T-helper 1 cell treated with Interleukin-12 subunit alpha and Interleukin-12 subunit beta and Interleukin-4 antibody, amounts not matched to agents 30 ng/mL and 1 ng/mL, for 36 hours (primary cell): Measurements from ENCODE around the gene TICAM2. TPM values are rescaled to one million over a fixed set of nuclear protein-coding genes. Genes with fewer than 3 reads are reported as not detected.
"Not testable (repeated sequence)": the region's sequence is repeated elsewhere in the genome, so short reads cannot be mapped to it uniquely, and the experiment has no call there.

Experiments
- intact Hi-C: fragments of 100-400 bp; cut with micrococcal nuclease; formaldehyde crosslinking; loops from one replicate; pipeline ENCODE4 v1.15.1; 2024
- total RNA-seq: library from RNA; stranded (reverse); gene quantifications from 2 replicates; pipeline ENCODE4 v1.2.3, GENCODE V29; 2022

The TICAM2 gene, protein sequence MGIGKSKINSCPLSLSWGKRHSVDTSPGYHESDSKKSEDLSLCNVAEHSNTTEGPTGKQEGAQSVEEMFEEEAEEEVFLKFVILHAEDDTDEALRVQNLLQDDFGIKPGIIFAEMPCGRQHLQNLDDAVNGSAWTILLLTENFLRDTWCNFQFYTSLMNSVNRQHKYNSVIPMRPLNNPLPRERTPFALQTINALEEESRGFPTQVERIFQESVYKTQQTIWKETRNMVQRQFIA
- total RNA-seq = 3.3 and 3.5 TPM in 2 replicates

DNA sequence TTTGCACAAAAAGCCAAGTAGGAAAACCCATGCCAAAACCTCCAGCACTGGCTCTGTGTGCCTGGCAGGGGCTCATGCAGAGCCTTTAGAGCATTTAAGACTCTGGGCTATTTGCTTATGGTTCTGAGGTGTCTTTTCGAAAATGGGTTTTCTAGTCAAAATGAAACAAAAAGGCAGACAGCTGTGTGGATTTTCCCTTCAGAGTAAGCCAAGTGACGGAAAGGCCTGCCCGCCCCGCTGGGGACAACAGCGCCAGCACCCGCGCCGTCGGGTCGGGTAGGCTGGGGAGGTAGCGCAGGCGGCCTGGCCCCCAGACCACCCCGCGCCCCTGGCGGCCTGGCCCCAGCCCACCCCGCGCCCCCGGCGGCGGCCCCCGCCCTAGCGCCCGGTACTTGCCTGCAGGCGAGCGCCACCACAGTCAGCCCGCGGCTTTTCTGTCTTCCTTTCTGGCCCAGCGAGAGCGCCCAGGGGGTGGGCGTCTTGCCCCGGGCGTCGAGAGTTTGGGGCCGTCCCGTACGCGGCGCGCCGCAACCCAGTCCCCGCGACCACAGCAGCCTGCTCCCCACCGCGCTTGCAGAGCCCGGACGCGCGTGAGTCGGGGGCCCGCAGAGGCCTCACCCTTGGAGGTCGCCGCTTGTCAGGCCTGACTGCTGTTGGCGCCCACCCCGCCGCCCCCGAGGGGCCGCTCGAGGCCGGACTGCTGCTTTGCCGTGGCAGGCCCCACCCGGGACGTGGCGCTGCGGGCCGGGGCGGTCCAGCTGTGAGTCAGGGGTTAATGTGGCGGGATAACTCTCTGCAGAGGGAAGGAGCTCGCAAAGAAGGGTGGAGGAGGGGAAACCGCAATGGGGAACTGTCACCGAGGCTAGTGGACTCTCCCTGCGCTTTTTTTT lies at the start of gene TICAM2:
TSS of gene TICAM2 (minus strand) at position 779 of the 890 bp plus-strand sequence. CDS start 21,223 bp downstream, outside the sequence.
- intact Hi-C loops = loop anchor here (1.0 to 2.0 kb wide), 5 partner anchors 11 to 431 kb away; partner anchors contain the start of genes AP3S1, ATG12 and FEM1C

DNA sequence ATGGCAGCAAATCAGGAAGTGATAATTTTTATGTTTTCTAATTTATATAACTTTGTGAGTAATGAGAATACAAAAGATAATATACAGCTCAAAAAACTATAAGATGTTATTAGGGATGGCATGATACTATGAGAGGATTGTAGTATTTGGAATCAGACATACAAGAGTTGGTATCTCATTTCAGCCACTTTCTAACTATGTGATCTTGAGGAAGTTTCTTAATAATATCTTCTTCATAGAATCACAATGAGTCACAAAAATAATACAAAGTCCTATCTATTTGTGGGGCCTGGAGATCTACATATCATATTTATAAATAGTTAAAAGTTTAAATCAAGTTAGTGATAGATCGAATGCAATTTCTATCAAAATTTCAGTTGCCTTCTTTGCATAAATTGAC lies 47.3 kb upstream of the TICAM2 start:
- intact Hi-C loops = no loop called here

DNA sequence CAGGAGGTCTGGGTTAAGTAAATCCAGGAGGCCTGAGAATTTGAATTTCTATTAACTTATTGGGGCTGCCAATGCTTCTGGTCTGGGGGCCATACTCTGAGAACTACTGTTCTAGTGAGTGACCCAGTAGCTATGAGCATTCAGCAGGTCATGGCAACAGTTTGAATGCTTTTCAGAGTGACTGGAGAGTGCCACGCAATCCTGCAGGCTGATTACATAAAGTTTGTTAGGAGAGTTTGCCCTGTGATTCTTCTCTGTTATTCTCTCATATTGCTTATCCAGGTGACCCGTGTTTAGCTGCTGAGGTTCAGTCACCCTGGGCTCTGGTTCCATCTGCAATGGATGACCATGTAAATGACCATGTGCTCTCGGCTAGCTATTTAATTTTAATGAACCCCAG lies 45.8 kb upstream of the TICAM2 start:
- intact Hi-C loops = no loop called here

DNA sequence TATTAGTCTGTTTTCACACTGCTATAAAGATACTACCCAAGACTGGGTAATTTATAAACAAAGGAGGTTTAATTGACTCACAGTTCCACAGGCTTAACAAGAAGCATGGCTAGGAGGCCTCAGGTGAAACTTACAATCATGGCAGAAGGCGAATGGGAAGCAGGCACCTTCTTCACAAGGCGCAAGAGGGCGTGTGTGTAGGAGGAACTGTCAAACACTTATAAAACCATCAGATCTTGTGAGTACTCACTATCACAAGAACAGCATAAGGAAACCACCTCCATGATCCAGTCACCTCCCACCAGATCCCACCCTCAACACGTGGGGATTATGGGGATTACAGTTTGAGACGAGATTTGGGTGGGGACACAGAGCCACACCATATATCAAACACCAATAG lies 43.1 kb upstream of the TICAM2 start:
- intact Hi-C loops = not testable (repeated sequence)

DNA sequence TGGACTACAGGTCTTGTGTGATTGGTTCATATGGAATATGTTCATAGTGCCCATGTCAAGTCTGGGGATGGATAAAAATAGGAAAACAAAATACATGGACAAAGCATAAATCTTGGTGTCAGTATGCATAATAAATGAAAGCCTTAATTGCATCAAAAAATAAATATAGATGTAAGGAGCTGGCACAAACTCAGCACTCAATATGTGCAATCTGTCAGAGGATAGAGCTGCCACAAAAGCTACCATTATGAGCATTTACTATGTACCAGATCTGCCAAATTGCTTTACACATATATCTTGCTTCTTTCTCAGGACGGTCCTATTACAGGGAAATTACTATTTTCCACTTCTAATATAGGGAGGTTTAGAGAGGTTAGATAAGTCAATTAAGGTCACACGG lies 41.8 kb upstream of the TICAM2 start:
- intact Hi-C loops = no loop called here

DNA sequence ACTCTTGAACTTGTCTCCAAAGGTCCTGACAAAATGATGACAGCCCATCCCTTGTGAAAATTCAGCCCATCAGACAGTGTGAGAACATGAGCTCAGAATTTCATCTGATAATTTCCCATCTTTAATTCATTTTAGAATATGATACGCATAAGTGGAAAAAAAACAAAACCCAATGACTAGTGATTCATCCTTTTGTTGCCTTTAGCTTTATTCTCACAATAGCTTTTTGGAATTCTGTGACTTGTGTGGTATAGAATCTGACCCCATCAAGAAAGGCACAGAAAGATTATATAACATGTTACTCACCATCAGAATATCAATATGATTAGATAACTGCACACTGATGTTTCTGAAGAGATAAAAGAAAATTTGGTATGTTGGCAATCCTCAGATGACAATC lies 39.7 kb upstream of the TICAM2 start:
- intact Hi-C loops = no loop called here

DNA sequence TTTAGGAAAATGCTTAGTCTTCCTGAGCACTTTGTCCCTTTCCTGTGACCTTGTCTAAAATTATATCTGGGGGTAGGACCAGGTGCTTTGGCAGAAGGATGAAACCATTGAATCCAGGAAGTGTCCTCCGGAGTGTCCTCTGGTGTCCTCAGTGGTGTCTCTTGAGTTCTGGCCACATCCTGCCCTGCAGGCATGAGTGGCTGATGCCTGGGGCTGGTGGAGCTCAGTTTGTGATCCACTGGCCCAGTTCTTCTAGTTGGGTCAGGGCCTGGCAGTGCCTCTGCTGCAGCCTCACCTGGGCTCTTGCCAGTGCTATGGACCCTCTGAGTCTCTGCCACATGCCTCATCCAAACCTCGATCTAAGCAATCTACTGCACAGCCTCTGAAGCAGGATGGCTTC lies 38.0 kb upstream of the TICAM2 start:
- intact Hi-C loops = no loop called here

DNA sequence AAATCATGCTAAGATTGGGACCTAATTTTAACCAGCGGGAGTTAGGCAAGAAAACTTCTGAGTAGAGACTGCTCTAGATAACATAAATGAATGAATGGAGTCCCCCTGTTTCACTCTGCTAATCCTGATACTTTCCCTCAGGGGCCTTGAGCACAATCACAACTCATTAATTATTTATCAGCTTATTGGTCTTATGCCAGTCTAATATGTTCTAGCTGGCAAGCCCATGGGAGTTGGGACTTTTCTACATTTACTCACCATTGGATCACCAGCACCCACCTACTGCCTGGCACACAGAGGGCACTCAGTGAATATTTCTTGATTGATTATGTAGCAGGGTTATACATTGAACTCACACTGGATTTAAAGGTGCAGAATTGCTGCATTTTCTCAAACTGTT lies 37.1 kb upstream of the TICAM2 start:
- intact Hi-C loops = no loop called here

DNA sequence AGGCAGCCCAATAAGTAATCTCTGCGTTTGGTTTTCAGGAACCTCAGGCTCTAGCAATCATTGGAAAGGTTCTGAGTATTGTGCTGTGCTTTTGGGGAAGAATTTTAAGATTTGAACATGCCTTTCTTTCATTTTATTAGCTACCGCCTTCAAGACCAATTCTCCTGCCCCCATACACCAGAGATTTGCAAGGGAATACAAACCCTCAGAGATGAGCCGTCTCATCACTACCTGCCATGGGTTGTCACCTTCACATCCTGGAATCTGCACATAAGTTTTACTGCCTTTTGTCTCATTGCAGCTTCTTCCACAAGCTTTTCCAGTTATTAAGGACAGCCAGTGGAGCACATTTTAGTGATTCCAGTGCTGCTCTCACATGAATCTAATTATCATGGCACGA lies 35.2 kb upstream of the TICAM2 start:
- intact Hi-C loops = no loop called here

DNA sequence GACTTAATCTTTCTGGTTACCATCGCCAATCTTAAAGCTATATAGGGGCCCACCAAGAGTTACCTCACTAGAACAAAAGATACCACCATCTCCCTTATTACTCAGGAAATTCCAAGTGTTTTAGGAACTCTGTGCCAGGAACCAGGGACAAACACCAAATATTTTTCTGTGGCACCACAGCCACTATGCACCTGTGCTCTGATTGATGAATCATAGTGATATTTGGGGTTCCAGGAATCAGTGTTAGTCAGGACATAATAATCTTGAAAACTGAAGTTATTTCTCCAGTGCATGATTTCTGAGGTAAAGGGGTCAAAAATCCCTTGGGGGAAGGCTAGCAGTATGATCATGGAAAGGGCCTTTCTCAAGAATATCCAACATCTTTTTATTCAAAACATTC lies 33.7 kb upstream of the TICAM2 start:
- intact Hi-C loops = no loop called here

DNA sequence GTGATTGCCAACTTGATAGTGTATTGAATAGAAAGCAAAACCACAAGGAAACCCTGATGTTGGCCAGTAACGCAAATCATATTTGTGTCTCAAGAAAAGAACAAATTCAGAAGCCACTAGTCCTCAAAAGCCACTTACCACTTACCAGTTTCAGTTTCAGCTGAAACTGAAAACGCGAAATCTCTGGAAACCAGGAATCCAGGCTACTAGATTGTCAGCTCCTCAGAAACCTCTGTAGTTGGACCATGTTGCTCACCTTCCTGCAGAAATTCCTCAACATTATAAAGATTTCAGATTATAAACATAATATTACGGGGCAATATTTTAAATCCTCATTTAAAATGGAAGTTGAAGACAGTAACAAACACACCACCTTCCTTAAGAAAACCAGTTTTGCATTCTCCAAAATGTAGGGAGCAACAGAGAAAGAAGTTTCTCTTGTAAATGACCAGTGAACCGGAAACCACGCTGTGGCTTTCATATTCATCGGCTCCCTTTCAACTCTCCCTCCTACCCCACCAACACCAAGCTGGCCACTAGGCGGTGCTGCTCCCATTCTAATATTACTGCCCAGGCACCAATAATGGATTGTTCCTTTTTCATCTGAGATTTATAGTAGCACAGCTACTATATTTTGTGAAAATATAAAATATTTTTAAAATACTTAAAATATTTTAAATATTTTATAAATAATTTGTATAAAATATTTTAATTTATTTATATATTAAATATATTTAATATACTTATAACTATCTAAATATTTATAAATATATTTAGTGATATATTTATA lies 32.3 kb upstream of the TICAM2 start:
- intact Hi-C loops = loop anchor here (1.0 to 5.0 kb wide), 6 partner anchors 8 to 1313 kb away; partner anchors contain the start of gene TMED7

DNA sequence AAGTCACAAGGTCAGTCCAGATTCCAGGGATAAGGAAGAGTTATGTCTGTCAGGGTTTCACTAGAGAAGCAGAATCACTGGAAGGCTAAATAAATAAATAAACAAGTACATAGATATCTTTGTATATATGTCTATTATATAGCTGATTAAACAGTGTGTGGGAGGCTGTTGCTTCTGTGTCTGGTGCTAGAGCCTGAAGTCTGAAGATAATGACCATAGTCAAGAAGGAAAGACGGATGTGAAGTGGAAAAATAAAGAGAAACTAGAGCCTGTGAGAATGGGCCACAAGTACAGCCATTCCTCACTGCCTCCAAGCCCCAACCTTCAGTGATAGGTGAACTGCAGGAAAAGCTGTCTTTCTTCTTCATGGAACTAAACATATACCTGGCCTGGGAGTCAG lies 27.6 kb upstream of the TICAM2 start:
- intact Hi-C loops = loop anchor here (5.0 kb wide), 1 partner anchor 1317 kb away; no protein-coding TSS in a partner anchor

DNA sequence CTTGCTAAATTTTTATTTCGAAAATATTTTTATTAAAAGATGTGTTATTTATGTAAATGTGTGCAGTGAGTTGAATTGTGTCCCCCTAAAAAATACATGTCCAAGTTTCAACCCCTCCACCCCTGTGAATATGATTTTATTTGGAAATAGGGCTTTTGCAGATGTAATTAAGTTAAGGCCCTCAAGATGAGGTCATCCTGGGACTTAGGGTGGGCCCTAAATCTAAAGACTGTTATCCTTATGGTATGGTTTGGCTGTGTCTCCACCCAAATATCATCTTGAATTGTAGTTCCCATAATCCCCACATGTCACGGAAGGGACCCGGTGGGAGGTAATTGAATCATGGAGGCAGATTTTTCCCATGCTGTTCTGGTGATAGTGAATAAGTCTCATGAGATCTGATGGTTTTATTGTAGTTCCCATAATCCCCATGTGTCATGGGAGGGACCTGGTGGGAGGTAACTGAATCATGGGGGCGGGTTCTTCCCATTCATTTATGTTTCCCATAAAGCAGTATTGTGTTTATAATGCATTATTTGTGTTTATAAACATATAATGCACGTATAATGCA lies 25.1 kb upstream of the TICAM2 start:
- intact Hi-C loops = loop anchor here (2.0 kb wide), 2 partner anchors 203 to 441 kb away; no protein-coding TSS in a partner anchor

DNA sequence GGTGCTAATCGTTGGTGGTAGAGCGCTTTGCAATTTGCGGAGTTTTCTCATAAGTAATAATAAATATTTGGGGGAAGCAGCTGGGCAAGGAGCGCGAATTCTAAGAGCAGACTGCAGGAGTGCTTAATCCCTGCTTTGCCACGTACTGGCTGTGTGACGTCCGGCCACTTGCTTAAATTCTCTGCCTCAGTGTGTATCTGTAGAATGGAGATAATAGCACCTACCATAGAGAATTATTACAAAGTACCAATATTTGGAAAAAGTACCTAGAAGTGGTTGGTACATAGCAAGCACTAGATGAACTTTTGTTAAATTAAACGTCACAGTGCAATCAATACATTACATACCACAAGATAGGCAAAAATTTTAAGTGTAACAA lies 24.2 kb upstream of the TICAM2 start:
- intact Hi-C loops = loop anchor here (1.0 to 2.0 kb wide), 8 partner anchors 8 to 459 kb away; partner anchors contain the start of genes AP3S1, ATG12, CCDC112 and COMMD10

DNA sequence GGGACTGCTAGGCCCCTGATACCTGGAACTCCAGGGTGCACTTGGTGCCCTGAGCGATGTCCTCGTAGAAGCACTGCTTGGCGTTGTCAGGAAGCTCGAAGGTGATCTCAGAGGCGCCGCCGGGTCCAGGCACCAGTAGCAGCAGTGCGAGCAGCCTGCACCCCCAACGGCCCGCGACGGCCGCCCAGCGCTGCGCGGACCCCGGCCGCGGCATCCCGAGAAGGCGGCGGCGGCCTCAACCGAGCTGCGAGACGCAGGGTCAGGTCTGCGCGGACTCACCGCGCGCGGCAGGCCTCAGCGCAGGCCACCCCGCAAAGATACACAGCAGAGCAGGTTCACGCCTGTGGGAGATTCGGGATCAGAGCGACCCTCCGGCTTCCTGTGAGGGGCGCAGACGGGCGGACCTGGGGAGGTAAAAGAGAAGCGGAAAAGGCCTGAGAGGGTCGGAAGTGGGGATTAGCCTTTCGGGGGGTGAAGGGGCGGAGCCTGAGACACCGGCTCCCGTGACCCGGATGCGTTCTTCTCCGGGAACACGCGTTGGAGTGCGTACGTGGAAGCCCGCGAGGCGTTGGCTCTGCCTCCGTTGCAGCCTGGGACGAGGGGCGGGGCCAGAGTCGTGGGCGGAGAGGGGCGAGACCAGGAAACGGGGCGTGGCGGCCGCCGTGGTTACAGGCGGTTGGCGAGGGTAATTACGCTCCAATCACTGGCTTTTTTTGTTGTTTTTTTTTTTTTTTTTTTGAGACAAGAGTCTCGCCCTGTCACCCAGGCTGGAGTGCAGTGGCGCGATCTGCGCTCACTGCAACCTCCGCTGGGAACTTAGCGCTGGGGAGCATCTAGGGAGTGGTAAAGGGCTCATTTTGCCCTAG lies 23.5 kb upstream of the TICAM2 start, which contains the start of gene TMED7:
TSS of gene TMED7 (minus strand) at position 458 of the 866 bp plus-strand sequence. CDS start at position 214, 244 bp downstream.
- intact Hi-C loops = loop anchor here (1.0 to 2.0 kb wide), 10 partner anchors 8 to 459 kb away; partner anchors contain the start of genes AP3S1, ATG12, CCDC112 and COMMD10

DNA sequence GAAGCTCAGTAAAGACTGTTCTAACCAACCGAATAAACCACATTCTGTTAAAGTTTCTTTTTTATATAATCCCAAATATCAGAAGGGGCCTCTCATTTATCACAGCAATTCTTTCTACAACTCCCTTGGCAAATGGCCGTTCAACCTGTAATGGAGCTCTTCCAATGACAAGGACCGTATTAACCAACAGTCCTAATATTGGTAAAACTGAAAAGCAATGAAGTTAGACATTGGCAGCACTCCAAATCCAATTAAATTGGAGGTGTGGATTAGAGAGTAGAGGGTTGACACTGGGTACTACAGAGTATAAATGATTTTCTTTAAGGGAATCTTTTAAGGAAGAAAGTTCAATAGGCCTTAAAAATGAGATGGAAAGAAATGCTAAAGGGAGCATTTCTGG lies 22.7 kb upstream of the TICAM2 start:
- intact Hi-C loops = loop anchor here (1.0 kb wide), 3 partner anchors 9 to 455 kb away; no protein-coding TSS in a partner anchor

DNA sequence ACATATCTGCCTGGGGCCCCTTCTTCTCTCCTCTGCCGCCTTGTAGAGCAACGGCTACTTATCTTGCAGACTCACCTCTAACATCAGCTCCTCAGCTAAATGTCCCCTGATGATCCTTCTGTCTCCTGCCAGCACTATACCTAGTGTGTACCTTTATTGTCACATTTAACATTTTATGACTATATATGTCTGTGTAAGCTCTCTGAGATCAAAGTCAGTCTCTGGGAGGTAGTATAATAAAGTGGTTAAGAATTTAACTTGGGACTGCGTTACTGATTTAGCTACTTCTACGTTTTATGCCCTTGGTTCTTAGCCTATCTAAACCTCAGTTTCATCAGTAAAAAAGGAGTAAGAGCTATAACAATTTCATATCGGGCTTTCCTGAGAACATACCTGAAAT lies 21.4 kb upstream of the TICAM2 start:
- intact Hi-C loops = loop anchor here (1.0 kb wide), 1 partner anchor 7 kb away; no protein-coding TSS in a partner anchor

DNA sequence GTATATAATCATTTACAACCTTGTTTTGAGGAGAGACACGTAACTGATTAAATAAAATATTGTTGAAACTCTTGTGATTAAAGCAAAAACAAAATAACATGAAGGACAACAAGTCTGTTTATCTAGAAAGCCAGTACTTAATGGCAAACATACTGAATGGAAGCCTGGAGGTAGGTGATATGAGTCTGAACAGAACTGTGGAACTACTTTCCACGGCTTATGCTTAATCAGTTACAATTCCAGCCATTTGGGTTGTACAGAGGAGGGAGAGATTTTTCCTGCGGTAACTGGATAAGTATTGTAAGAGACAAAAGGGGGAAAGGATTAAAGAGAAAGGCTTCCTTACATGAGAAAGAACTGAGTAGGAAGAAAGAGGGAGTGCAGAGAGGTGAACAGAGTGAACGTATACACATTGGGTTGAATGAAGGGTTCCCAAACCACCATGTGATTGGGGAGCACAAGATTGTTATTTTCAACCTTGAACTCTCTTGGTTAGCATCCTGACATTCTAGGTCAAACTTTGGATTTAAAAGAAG lies 19.2 kb upstream of the TICAM2 start:
- intact Hi-C loops = no loop called here

DNA sequence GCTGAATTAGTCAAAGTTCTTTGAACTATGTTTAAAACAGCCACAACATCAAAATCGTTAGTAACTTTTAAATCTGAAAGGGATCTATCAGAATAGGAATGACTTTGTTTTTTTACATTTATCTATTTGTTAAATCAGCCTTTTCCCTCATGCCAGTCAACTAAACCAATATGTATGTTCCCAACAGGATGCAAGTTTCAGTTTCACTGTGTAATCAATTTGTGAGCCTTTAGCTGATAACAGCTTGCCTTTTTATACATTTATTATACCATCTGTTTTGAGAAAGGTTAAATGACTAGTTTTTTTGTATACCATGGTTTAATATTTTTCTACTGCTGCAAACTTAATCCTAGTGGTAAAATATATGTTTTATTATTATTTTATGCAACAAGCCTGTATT lies 14.6 kb upstream of the TICAM2 start:
- intact Hi-C loops = loop anchor here (1.0 kb wide), 1 partner anchor 7 kb away; no protein-coding TSS in a partner anchor
